GM18498 (cell line): ENCODE data around the gene FGD6.
"Not testable (repeated sequence)": the region's sequence is repeated elsewhere in the genome, so short reads cannot be mapped to it uniquely, and the experiment has no call there.

Experiments used
- ATAC-seq: cut with Tn5 transposase; IDR thresholded peaks from one replicate; pipeline ENCODE4 v1.9.1; 2021; ENCODE audit warnings: mild to moderate bottlenecking, moderate library complexity; ENCODE audit not compliant: unreplicated experiment

The FGD6 gene

GRCh38 chr12:95181103-95181502 is 36.2 kb downstream of the FGD6 start:
- ATAC-seq, result no peak

- no peak for ATAC-seq
Measured at GRCh38 chr12:95179011-95179410, 38.3 kb downstream of the FGD6 start.

- no peak for ATAC-seq
Measured at GRCh38 chr12:95178136-95178535, 39.1 kb downstream of the FGD6 start.

GRCh38 chr12:95177201-95177768 is 40.0 kb downstream of the FGD6 start:
- ATAC-seq, result no peak

GRCh38 chr12:95173392-95174251 is 43.6 kb downstream of the FGD6 start:
- ATAC-seq, result no peak

GRCh38 chr12:95169368-95169767 is 47.9 kb downstream of the FGD6 start:
- ATAC-seq, result no peak

GRCh38 chr12:95168746-95169145 is 48.5 kb downstream of the FGD6 start:
- no peak for ATAC-seq

GRCh38 chr12:95164656-95165055 is 52.6 kb downstream of the FGD6 start:
- no peak for ATAC-seq

- ATAC-seq, result no peak
Measured at GRCh38 chr12:95158919-95159318, 58.3 kb downstream of the FGD6 start.

- ATAC-seq, result no peak
Measured at GRCh38 chr12:95151821-95152220, 65.4 kb downstream of the FGD6 start.

GRCh38 chr12:95151406-95151805 is 65.9 kb downstream of the FGD6 start:
- no peak for ATAC-seq

GRCh38 chr12:95150501-95150900 is 66.8 kb downstream of the FGD6 start:
- ATAC-seq, result no peak

GRCh38 chr12:95147866-95148265 is 69.4 kb downstream of the FGD6 start:
- no peak for ATAC-seq

- no peak for ATAC-seq
Measured at GRCh38 chr12:95146769-95147168, 70.5 kb downstream of the FGD6 start.

- ATAC-seq, result no peak
Measured at GRCh38 chr12:95143621-95144205, 73.6 kb downstream of the FGD6 start.

GRCh38 chr12:95142431-95143151 is 74.7 kb downstream of the FGD6 start:
- no peak for ATAC-seq

- ATAC-seq, result no peak
Measured at GRCh38 chr12:95141310-95141709, 76.0 kb downstream of the FGD6 start.

- not testable (repeated sequence) for ATAC-seq
Measured at GRCh38 chr12:95138031-95138430, 79.2 kb downstream of the FGD6 start.

- ATAC-seq, result no peak
Measured at GRCh38 chr12:95136598-95136997, 80.7 kb downstream of the FGD6 start.

- ATAC-seq, result no peak
Measured at GRCh38 chr12:95134085-95134484, 83.2 kb downstream of the FGD6 start.

GRCh38 chr12:95131589-95132340 is 85.5 kb downstream of the FGD6 start:
- no peak for ATAC-seq
